Kidney (tissue), 14 donors: Measurements from ENCODE around the gene WWOX. TPM values are rescaled to one million over a fixed set of nuclear protein-coding genes. Genes with fewer than 3 reads are reported as not detected.

Experiments
- DNase-seq, 5 donors: peaks; one replicate each; pipeline ENCODE4 v3.0.0-alpha.2; 2013 to 2020
- FAIRE-seq: peaks from 2 replicates; lab custom pipeline; 2012; peaks lifted over from hg19 to GRCh38; lab: Jason Lieb, UNC
- H3K27ac ChIP-seq, 2 donors: one replicate each; pipeline ENCODE4 v1.7.0; 2013; ENCODE audit warnings: low read depth in 2 of 2, low read length in 2 of 2, inconsistent platforms in 1 of 2
- H3K27me3 ChIP-seq: one replicate; pipeline ENCODE4 v1.7.1; 2013; ENCODE audit warnings: low read length, inconsistent platforms; ENCODE audit not compliant: control insufficient read depth, insufficient read depth
- H3K36me3 ChIP-seq, 3 donors: one replicate each; pipeline versions ENCODE4 v1.7.0 to v1.7.1; 2013; ENCODE audit warnings: low read length in 3 of 3, control low read depth in 1 of 3, inconsistent platforms in 1 of 3; ENCODE audit not compliant: insufficient read depth in 3 of 3, control insufficient read depth in 2 of 3
- H3K4me1 ChIP-seq, 3 donors: one replicate each; pipeline versions ENCODE4 v1.7.0 to v1.7.1; 2013; ENCODE audit warnings: low read length in 3 of 3, inconsistent platforms in 1 of 3, low read depth in 1 of 3; ENCODE audit not compliant: control insufficient read depth in 2 of 3, insufficient read depth in 2 of 3
- H3K4me3 ChIP-seq, 3 donors: one replicate each; pipeline versions ENCODE4 v1.7.0 to v1.8.1; 2013; ENCODE audit warnings: low read length in 3 of 3, control low read depth in 1 of 3, inconsistent platforms in 1 of 3
- H3K9ac ChIP-seq, 3 donors: one replicate each; pipeline versions ENCODE4 v1.7.0 to v1.7.1; 2013; ENCODE audit warnings: low read length in 3 of 3, control low read depth in 1 of 3, inconsistent platforms in 1 of 3
- H3K9me3 ChIP-seq, 3 donors: one replicate each; pipeline versions ENCODE4 v1.7.0 to v1.7.1; 2013; ENCODE audit warnings: low read length in 3 of 3, control low read depth in 1 of 3, inconsistent platforms in 1 of 3; ENCODE audit not compliant: control insufficient read depth in 2 of 3, insufficient read depth in 1 of 3
- CTCF ChIP-seq: IDR thresholded peaks from 3 replicates; pipeline ENCODE4 v1.5.1; 2012; ENCODE audit warnings: mild to moderate bottlenecking, moderate library complexity, borderline replicate concordance; ENCODE audit not compliant: insufficient read depth; ENCODE audit errors: extremely low read depth
- intact Hi-C: fragments of 100-400 bp; cut with DNase I; formaldehyde crosslinking; loops from one replicate; pipeline ENCODE4 v1.11.1; 2022
- polyA plus RNA-seq: library from polyadenylated mRNA; stranded (reverse); fragments of 350-450 nt; fragmentation: Illumina TruSeq; extraction: RNeasy Lipid Tissue Mini Kit (QIAGEN cat#74804); gene quantifications from one replicate; pipeline ENCODE4 v1.2.3, GENCODE V29; 2014; ENCODE audit warnings: low read depth, low replicate concordance; ENCODE audit not compliant: insufficient read depth
- total RNA-seq: library from RNA; stranded (reverse); fragmentation: NEBNext Ultra II Directional; extraction: Animal tissue kit (Norgen Biotek cat#: 25700); gene quantifications from one replicate; pipeline ENCODE4 v1.2.1, GENCODE V29; 2021
- donor health status: control.
- donor health status: control.
- donor health status: control.
- donor health status: control.
- donor health status: control.
- donor health status: DM: yes; HTN: yes; CAD: no.
- donor health status: Normal renal cell carcinoma (clear cell type).

The WWOX gene
- total and polyA plus RNA-seq, 2 donors from 2014 or later = 22.5 to 30.3 TPM

DNA sequence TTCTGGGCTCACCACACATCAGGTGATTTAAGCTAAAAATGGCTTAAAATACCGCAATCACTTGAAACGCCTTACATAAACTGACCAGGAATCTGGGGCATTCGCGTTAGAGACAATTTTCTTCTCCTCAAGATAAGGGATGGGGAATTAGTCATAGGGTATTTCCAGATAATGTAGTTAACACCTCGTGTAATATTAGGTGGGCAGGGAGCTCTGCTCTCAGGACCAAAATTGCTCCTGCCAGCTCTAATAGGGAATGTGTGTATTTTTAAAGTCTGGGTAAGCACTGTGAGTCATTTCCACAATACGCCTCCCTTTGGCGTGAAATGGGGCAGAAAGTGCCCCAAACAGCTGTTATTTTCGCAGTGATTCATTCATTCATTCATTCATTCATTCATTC lies 1092.5 kb downstream of the WWOX start:
- Histone ChIP-seq H3K36me3 (no peaks in the 10 kb centered on the region), H3K4me3 (no peak overlapping the region), H3K9me3 (no peaks in the 10 kb centered on the region), H3K27me3 (no peaks in the 10 kb centered on the region), H3K4me1 (no peaks in the 10 kb centered on the region), H3K27ac (no peak overlapping the region), H3K9ac (no peak overlapping the region)
- FAIRE-seq (no peak), DNase-seq (no peak)
- TF ChIP-seq CTCF = no peak
- intact Hi-C loops = no loop called here

- Histone ChIP-seq H3K36me3 (no peaks in the 10 kb centered on the region), H3K27ac (no peak overlapping the region), H3K9me3 (no peaks in the 10 kb centered on the region), H3K4me1 (no peaks in the 10 kb centered on the region), H3K27me3 (no peaks in the 10 kb centered on the region), H3K9ac (no peak overlapping the region), H3K4me3 (no peak overlapping the region)
- FAIRE-seq (no peak), DNase-seq (no peak)
- intact Hi-C loops = no loop called here
- TF ChIP-seq CTCF = no peak
Measured at GRCh38 chr16:79192904-79193303, 1093.5 kb downstream of the WWOX start.

- DNase-seq (no peak), FAIRE-seq (no peak)
- Histone ChIP-seq H3K27me3 (no peaks in the 10 kb centered on the region), H3K4me3 (no peak overlapping the region), H3K9ac (no peak overlapping the region), H3K36me3 (no peaks in the 10 kb centered on the region), H3K9me3 (no peaks in the 10 kb centered on the region), H3K4me1 (no peaks in the 10 kb centered on the region), H3K27ac (no peak overlapping the region)
- intact Hi-C loops = no loop called here
- TF ChIP-seq CTCF = no peak
Measured at GRCh38 chr16:79194291-79194690, 1094.8 kb downstream of the WWOX start.

DNA sequence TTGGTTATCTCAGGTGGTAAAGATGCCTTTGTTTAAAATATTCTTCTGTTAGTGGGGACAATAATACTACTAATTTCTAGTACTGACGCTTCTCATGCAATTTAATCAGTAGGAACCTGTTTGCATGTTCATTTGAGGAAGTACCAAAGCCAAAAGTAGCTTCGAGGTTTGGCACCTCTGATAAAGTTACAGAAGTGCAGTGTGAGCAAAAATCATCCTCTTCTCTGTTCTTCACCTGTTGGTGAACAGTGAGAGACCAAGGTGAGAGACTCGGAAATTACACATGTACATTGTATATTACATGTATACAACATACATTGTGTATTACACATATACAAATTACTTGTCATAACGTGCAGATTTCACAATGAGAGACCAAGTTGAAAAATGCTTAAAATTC lies 1096.5 kb downstream of the WWOX start:
- Histone ChIP-seq H3K4me1 (no peaks in the 10 kb centered on the region), H3K27me3 (no peaks in the 10 kb centered on the region), H3K27ac (no peak overlapping the region), H3K4me3 (no peak overlapping the region), H3K9me3 (no peaks in the 10 kb centered on the region), H3K9ac (no peak overlapping the region), H3K36me3 (no peaks in the 10 kb centered on the region)
- TF ChIP-seq CTCF = no peak
- DNase-seq (no peak), FAIRE-seq (no peak)
- intact Hi-C loops = no loop called here
